HG03280 (cell line): Measurements from ENCODE around the gene ZNF396.

Experiments used
- ATAC-seq: cut with Tn5 transposase; IDR thresholded peaks from one replicate; pipeline ENCODE4 v1.9.1; 2021; ENCODE audit warnings: mild to moderate bottlenecking, moderate library complexity; ENCODE audit not compliant: unreplicated experiment

ZNF396 gene

GRCh38 chr18:35376742-35377695 lies at the start of gene ZNF396:
Gene ZNF396, minus strand, starts transcription at chr18:35377337. Its CDS starts 3,045 bp downstream, at chr18:35374292.
- ATAC-seq = peak; percentile 84

GRCh38 chr18:35426786-35427185 lies 49.6 kb upstream of the ZNF396 start:
- ATAC-seq = no peak

DNA sequence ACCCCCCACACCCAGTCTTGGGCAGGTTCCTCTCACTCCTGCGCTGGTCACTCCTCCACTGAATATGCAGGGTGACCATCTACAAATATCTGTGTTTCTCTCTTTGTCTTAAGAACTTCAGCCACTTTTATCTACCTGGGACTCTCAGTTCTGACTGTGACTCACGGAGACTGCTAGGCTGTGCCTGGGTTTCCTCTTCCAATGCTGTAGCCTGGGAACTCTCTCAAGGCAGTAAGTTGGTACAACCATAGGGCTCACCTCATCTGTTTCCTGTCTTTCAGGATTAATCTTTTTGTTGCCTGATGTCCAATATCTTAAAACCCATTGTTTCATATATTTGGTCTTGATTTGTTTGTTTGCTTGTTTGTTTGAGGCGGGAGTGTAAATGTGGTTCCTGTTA lies 47.2 kb upstream of the ZNF396 start:
- ATAC-seq = no peak

GRCh38 chr18:35422237-35422636 lies 45.1 kb upstream of the ZNF396 start:
- ATAC-seq = no peak

DNA sequence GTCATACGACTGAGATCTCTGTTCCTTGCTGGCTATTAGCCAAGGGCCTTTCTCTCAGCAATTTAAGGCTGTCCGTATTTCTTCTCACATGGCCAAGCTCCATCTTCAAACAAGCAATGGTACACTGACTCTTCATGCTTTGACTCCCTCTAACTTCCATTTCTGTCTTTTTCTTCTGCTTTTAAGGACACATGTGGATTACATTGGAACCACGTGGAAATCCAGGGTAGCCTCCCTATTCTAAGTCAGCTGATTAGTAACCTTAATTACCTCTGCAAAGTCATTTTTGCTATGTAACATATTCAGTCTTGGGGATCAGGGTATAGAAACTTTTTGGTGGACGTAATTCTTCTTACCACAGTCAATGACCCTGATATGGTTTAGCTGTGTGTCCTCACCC lies 41.5 kb upstream of the ZNF396 start:
- no peak for ATAC-seq

- no peak for ATAC-seq
Measured at GRCh38 chr18:35417223-35417622, 40.1 kb upstream of the ZNF396 start.

- no peak for ATAC-seq
Measured at GRCh38 chr18:35415511-35416073, 38.5 kb upstream of the ZNF396 start.

DNA sequence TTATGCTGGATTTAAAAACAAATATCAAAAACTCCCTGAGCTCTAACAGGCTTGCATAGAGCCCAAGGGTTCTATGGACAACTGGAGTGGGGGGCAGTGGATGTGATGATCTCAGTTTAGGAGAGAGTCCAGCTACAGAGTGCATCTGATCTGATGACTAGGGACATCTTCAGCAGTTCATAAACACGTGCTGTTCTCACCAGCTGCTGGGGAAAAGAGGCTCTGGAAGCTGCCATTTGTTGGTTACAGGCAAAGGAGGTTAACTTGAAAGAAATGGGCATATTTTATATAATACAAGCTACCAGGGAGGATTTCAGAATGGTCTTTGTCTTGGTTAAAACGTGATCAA lies 36.0 kb upstream of the ZNF396 start:
- ATAC-seq = no peak

DNA sequence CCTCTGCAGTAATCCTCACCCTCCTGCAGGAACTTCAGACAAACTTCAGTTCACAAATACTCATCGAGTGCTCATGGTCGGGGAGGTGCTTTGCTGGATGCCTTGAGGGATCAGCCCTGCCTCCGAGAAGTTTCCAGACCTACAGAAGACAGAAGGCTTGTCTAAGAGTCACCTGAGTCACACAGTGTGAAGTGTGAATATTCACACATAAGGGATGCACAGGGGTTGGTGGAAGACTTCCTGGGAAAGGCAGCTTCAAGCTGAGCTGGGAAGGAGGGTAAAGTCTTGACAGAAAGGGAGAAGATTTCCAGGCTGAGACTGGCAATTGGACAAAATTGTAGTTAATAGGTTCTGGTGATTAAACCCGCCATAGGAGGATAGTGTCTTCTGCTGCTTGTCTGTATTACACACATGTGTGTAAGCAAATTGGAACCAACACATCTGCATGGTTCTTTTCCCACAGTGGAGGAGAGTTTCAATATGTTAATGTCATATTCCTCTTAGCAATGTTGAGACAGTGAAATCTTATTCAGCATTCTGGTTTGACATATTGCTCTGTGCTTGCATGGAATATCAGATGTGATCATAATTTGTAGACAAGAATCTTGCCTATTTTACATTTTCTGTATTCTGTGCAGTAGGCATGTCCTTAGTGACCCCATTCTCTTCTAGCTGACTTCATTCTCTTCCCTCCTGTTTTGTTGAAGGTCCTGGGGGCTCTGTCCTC lies 34.7 kb upstream of the ZNF396 start:
- no peak for ATAC-seq

GRCh38 chr18:35410561-35410960 lies 33.4 kb upstream of the ZNF396 start:
- ATAC-seq = no peak

DNA sequence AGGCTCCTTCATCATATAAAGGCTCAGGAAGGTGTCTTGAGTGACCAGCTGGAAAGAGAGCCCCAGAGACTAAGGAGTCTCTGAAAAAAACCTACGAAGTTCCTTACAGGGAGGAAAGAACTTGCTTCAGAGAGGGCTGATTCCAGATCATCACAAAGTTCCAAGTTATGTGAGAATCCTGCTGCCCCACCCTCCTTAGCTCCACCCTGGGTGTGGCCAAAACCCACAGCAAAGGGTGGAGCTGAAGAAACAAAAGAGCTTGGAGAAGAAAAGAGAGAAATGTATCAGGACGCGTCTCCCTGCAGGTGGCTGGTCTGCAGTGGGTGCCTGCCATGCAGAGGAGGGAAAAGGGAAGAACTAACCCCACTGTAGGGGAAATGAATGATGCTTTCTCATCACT lies 32.8 kb upstream of the ZNF396 start:
- no peak for ATAC-seq

GRCh38 chr18:35408843-35409261 lies 31.7 kb upstream of the ZNF396 start:
- no peak for ATAC-seq

- ATAC-seq = peak; percentile 54
Measured at GRCh38 chr18:35407871-35408481, 30.8 kb upstream of the ZNF396 start.

GRCh38 chr18:35406666-35407065 lies 29.5 kb upstream of the ZNF396 start:
- no peak for ATAC-seq

DNA sequence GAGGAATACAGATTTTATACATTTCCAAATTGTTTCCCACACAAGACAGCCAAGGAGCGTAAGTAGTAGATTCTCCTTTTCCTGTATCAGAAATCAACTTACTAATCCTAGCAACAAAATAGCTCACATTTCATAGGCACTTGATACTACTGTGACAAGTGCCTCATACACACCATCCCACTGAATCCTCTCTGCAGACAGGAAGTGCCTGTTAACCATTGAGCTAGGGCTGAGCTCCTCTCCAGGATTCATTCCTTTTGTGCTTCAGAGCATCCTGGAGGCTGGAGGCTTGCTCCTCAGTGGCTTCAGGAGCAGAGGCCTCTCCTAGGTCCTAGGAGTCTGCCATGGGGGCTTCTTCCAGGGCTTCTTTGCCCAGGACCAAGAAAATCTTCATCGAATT lies 20.8 kb upstream of the ZNF396 start:
- no peak for ATAC-seq

DNA sequence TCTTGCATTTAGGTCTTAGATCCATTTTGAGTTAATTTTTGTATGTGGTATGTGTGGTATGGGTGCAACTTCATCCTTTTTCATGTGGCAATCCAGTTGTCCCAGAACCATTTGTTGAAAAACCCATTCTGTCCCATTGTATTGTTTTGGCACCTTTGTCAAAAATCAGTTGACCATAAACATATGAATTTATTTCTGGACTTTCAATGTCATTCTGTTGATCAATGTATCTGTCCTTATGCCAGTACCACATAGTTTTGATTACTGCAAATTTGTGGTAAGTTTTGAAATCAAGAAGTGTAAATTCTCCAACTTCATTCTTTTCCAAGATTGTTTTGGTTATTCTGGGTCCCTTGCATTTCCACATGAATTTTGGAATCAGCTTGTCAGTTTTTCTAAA lies 16.6 kb upstream of the ZNF396 start:
- ATAC-seq = no peak

DNA sequence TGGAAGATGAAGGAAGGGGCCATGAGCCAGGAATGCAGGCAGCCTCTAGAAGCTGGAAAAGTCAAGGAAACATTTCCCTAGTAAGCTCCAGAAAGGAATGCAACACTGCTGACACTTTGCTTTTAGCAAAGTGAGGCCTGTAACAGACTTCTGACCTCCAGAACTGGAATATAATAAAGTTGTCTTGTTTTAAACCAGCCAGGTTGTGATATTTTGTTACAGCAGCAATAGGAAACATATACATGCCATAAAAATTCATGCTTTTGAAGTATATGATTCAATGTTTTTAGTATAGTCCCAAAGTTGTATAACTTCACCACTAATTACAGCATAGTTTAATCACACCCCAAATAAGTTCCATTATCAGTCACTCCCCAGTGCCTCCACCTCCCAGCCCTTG lies 15.2 kb upstream of the ZNF396 start:
- ATAC-seq = no peak

GRCh38 chr18:35390951-35391700 lies 14.0 kb upstream of the ZNF396 start:
- no peak for ATAC-seq

DNA sequence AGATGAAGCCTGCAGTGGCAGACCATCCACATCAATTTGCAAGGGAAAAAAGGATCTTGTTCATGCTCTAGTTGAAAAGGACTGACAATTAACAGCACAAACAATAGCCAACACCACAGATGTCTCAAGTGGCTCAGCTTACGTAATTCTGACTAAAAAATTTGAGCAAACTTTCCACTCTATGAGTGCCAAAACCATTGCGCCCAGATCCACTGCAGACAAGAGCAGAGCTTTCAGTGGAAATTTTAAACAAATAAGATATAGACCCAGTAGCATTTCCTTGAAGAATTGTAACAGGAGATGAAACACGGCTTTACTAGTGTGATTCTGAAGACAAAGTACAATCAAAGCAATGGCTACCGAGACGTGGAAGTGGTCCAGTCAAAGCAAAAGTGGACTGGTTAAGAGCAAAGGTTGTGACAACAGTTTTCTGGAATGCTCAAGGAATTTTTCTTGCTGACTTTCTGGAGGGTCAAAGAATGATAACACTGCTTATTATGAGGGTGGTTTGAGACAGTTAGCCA lies 12.0 kb upstream of the ZNF396 start:
- no peak for ATAC-seq

DNA sequence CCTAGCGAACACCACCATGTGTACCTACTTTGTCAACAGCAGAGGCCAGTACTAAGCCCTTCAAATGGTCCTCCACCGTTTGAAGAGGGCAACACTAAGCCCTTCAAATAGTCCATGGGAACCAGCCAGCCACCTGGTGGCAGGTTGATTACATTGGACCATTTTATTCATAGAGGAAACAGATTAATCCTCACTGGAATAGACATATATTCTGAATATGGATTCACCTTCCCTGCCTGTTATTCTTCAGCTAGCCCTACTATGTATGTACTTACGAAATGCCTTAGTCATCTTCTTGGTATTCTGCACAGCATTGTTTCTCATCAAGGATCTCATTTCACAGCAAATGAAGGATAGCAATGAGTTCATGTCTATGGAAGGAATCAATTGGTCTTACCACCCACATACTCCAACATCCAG lies 10.0 kb upstream of the ZNF396 start:
- ATAC-seq = peak; percentile 29
